D341Med (cell line): Measurements from ENCODE around the gene ZNF334.

Experiments
- DNase-seq: peaks from one replicate; pipeline ENCODE4 v3.0.0; 2012; ENCODE audit warnings: low spot score

ZNF334 gene

GRCh38 chr20:46512943-46513844, at the start of gene ZNF334:
TSS of gene ZNF334 (minus strand) at chr20:46513559. CDS start at chr20:46512102, 1,457 bp downstream.
- DNase-seq, result peak; percentile 97

GRCh38 chr20:46562373-46563169, 49.2 kb upstream of the ZNF334 start:
- peak; percentile 83 for DNase-seq

GRCh38 chr20:46562009-46562372, 48.6 kb upstream of the ZNF334 start:
- DNase-seq, result no peak

GRCh38 chr20:46559685-46560440, 46.5 kb upstream of the ZNF334 start:
- no peak for DNase-seq

- DNase-seq, result no peak
These were observed 45.6 kb upstream of the ZNF334 start for GRCh38 chr20:46559001-46559400.

- no peak for DNase-seq
These were observed 45.2 kb upstream of the ZNF334 start for GRCh38 chr20:46558511-46558959.

- DNase-seq, result no peak
These were observed 44.0 kb upstream of the ZNF334 start for GRCh38 chr20:46557231-46557956.

- no peak for DNase-seq
These were observed 42.1 kb upstream of the ZNF334 start for GRCh38 chr20:46555370-46555956.

GRCh38 chr20:46554828-46555227, 41.5 kb upstream of the ZNF334 start:
- no peak for DNase-seq

- DNase-seq, result no peak
These were observed 40.6 kb upstream of the ZNF334 start for GRCh38 chr20:46553926-46554325.

- DNase-seq, result no peak
These were observed 39.4 kb upstream of the ZNF334 start for GRCh38 chr20:46552460-46553420.

- no peak for DNase-seq
These were observed 38.4 kb upstream of the ZNF334 start for GRCh38 chr20:46551522-46552381.

- no peak for DNase-seq
These were observed 37.1 kb upstream of the ZNF334 start, which contains the start of gene OCSTAMP for GRCh38 chr20:46550461-46550860. TSS of gene OCSTAMP (minus strand) at chr20:46550654. CDS start at chr20:46550560, 94 bp downstream.

GRCh38 chr20:46549188-46549972, 36.0 kb upstream of the ZNF334 start:
- DNase-seq, result no peak

- DNase-seq, result no peak
These were observed 35.3 kb upstream of the ZNF334 start for GRCh38 chr20:46548688-46549087.

- no peak for DNase-seq
These were observed 34.6 kb upstream of the ZNF334 start for GRCh38 chr20:46547995-46548394.

GRCh38 chr20:46546936-46547335, 33.6 kb upstream of the ZNF334 start:
- DNase-seq, result no peak

- DNase-seq, result no peak
These were observed 32.9 kb upstream of the ZNF334 start for GRCh38 chr20:46546298-46546697.
